Right ventricle myocardium inferior (tissue), 1 donor: ENCODE data around the gene ST3GAL5. TPM values are rescaled to one million over a fixed set of nuclear protein-coding genes. Genes with fewer than 3 reads are reported as not detected.

Experiments used
- ATAC-seq: fragments of 200-7000 bp; cut with Tn5 transposase; one replicate; pipeline ENCODE4 v1.9.1; 2020; ENCODE audit warnings: mild to moderate bottlenecking, moderate library complexity
- DNase-seq: peaks from one replicate; pipeline ENCODE4 v3.0.0; 2021; ENCODE audit errors: missing footprints
- intact Hi-C: fragments of 100-400 bp; cut with DNase I; formaldehyde crosslinking; loops from one replicate; pipeline ENCODE4 v1.11.0; 2022
- total RNA-seq: library from RNA; stranded (reverse); fragmentation: NEBNext Ultra II Directional; extraction: Animal tissue kit (Norgen Biotek cat#: 25700); gene quantifications from one replicate; pipeline ENCODE4 v1.2.1, GENCODE V29; 2021
- donor health status: DM: no; HTN: yes; CAD: no; lungs with severe emphysema.

Gene ST3GAL5
- total RNA-seq, 1 donor from 2014 or later, result 6.8 TPM

GRCh38 chr2:85875350-85876050 lies 13.3 kb downstream of the ST3GAL5 start:
- intact Hi-C loops, result no loop called here
- DNase-seq (no peak), ATAC-seq (no peak)

GRCh38 chr2:85873679-85874078 lies 15.1 kb downstream of the ST3GAL5 start:
- DNase-seq (no peak), ATAC-seq (no peak)
- intact Hi-C loops, result no loop called here

- DNase-seq (no peak), ATAC-seq (no peak)
- intact Hi-C loops, result no loop called here
Measured at GRCh38 chr2:85872536-85873161, 16.1 kb downstream of the ST3GAL5 start.

GRCh38 chr2:85871494-85872164 lies 17.2 kb downstream of the ST3GAL5 start:
- intact Hi-C loops, result no loop called here

GRCh38 chr2:85868822-85869221 lies 20.0 kb downstream of the ST3GAL5 start:
- intact Hi-C loops, result no loop called here
- no peak for ATAC-seq
- DNase-seq, result no peak

More at GRCh38 chr2:85871494-85872164, 17.2 kb downstream of the ST3GAL5 start:
- ATAC-seq (no peak), DNase-seq (no peak)

- intact Hi-C loops, result no loop called here
- no peak for DNase-seq
- ATAC-seq, result no peak
Measured at GRCh38 chr2:85867556-85868292, 21.1 kb downstream of the ST3GAL5 start.

- no peak for ATAC-seq
- no peak for DNase-seq
- intact Hi-C loops, result no loop called here
Measured at GRCh38 chr2:85867121-85867520, 21.7 kb downstream of the ST3GAL5 start.

GRCh38 chr2:85866165-85866659 lies 22.6 kb downstream of the ST3GAL5 start:
- intact Hi-C loops, result no loop called here
- peak; percentile 32 for ATAC-seq
- DNase-seq, result no peak

GRCh38 chr2:85865539-85866164 lies 23.1 kb downstream of the ST3GAL5 start:
- intact Hi-C loops, result no loop called here
- no peak for DNase-seq
- ATAC-seq, result no peak

- DNase-seq (no peak), ATAC-seq (no peak)
- intact Hi-C loops, result no loop called here
Measured at GRCh38 chr2:85864654-85865053, 24.1 kb downstream of the ST3GAL5 start.

GRCh38 chr2:85862426-85862825 lies 26.4 kb downstream of the ST3GAL5 start:
- intact Hi-C loops, result no loop called here
- ATAC-seq (no peak), DNase-seq (no peak)

- no peak for ATAC-seq
- intact Hi-C loops, result no loop called here
Measured at GRCh38 chr2:85861650-85862049, 27.1 kb downstream of the ST3GAL5 start.

GRCh38 chr2:85861180-85861579 lies 27.6 kb downstream of the ST3GAL5 start:
- intact Hi-C loops, result no loop called here
- no peak for ATAC-seq

More at GRCh38 chr2:85861650-85862049, 27.1 kb downstream of the ST3GAL5 start:
- DNase-seq, result no peak

GRCh38 chr2:85858841-85859240 lies 29.9 kb downstream of the ST3GAL5 start:
- no peak for ATAC-seq
- intact Hi-C loops, result no loop called here
- no peak for DNase-seq

More at GRCh38 chr2:85861180-85861579, 27.6 kb downstream of the ST3GAL5 start:
- no peak for DNase-seq

- intact Hi-C loops, result no loop called here
- ATAC-seq (no peak), DNase-seq (no peak)
Measured at GRCh38 chr2:85854897-85855296, 33.9 kb downstream of the ST3GAL5 start.

- intact Hi-C loops, result no loop called here
- no peak for DNase-seq
- no peak for ATAC-seq
Measured at GRCh38 chr2:85854166-85854509, 34.7 kb downstream of the ST3GAL5 start.

- intact Hi-C loops, result no loop called here
- ATAC-seq (no peak), DNase-seq (no peak)
Measured at GRCh38 chr2:85853499-85854165, 35.2 kb downstream of the ST3GAL5 start.

- intact Hi-C loops, result no loop called here
- peak; percentile 54 for ATAC-seq
- no peak for DNase-seq
Measured at GRCh38 chr2:85852937-85853498, 35.8 kb downstream of the ST3GAL5 start.
